ENCODE data around the gene REEP2. TPM values are rescaled to one million over a fixed set of nuclear protein-coding genes. Genes with fewer than 3 reads are reported as not detected.

Gene REEP2
- total RNA-seq, 1 experiment from 2014 or later, result 4.9 TPM

- CTCF ChIA-PET, result no interaction called here
- Histone ChIP-seq H3K9me3 (ENCODE audit: control insufficient read depth in 1 of 2, insufficient read depth in 1 of 2, low read depth in 1 of 2, low read length in 2 of 2) (no peaks in the 10 kb centered on the region), H3K4me1 (ENCODE audit: control insufficient read depth in 1 of 2, insufficient read depth in 2 of 2, low read length in 2 of 2) (no peaks in the 10 kb centered on the region), H3K27me3 (ENCODE audit: insufficient read depth, low read length) (no peaks in the 10 kb centered on the region), H3K4me3 (replicated peaks in 1 of 2; ENCODE audit: low read depth in 1 of 2, low read length in 2 of 2) (no peak overlapping the region), H3K9me2 (ENCODE audit: insufficient read depth) (no peaks in the 10 kb centered on the region), H3K9ac (ENCODE audit: low read length) (no peak overlapping the region), H3K36me3 (ENCODE audit: control insufficient read depth in 1 of 2, insufficient read depth in 2 of 2, low read length in 2 of 2) (peaks cover 17 to 37% of the 10 kb centered on the region in 2 experiments; a peak in 3 of 4 replicates), H3K4me2 (ENCODE audit: low read length) (no peak overlapping the region), H2AFZ (ENCODE audit: low read depth, low read length, poor library complexity, severe bottlenecking) (no peak overlapping the region), H3K27ac (ENCODE audit: low read depth, low read length) (no peak overlapping the region), H3K79me2 (ENCODE audit: insufficient read depth, low read length) (no peaks in the 10 kb centered on the region), H4K20me1 (ENCODE audit: insufficient read depth) (no peaks in the 10 kb centered on the region)
- RAD21 ChIA-PET (ENCODE audit: low non-redundant PET in 1 of 2, low total read pairs in 2 of 2, uncharacterized antibody in 2 of 2, unreplicated experiment in 2 of 2), result no interaction called here
- DNase-seq (ENCODE audit: low read depth, low spot score) (no peak), ATAC-seq (no peak)
- TF ChIP-seq EZH2 (IDR thresholded peaks at IDR 0.05), result no peak
- no peak for TF ChIP-seq ZNF274 (IDR thresholded peaks at IDR 0.05; ENCODE audit: low read depth, low read length)
- no peak for TF ChIP-seq SP1 (IDR thresholded peaks at IDR 0.05; ENCODE audit: low read depth)
- TF ChIP-seq JUND (IDR thresholded peaks at IDR 0.05), result no peak
- POLR2A ChIA-PET, result no interaction called here
- BruUV-seq (replicated peaks), result no TSS peak
- intact Hi-C loops (cut with micrococcal nuclease), result no loop called here
These were observed 46.9 kb upstream of the REEP2 start for GRCh38 chr5:138391859-138392386.

DNA sequence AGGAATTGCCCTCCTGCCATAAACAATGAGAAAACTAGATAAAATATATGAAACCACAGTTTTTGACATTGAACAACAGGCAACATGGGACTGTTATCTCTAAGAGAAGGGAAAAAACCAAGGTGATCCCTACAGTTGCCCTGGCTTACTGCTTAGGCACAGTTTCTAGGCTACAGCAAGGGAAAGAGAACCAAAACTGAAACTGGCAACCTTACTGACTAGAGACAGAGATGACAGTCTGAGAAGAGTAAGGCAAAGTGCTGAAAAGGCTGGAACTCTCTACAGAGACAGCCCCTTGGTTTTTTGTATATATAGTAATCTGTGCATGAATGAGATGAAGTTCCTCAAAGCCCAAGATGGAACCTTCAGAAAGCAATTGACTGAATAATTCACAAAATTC lies 36.2 kb upstream of the REEP2 start:
- DNase-seq (ENCODE audit: low read depth, low spot score) (no peak), ATAC-seq (no peak)
- Histone ChIP-seq H3K4me2 (ENCODE audit: low read length) (no peak overlapping the region), H3K27ac (ENCODE audit: low read depth, low read length) (no peak overlapping the region), H3K4me3 (replicated peaks in 1 of 2; ENCODE audit: low read depth in 1 of 2, low read length in 2 of 2) (no peak overlapping the region), H3K9me2 (ENCODE audit: insufficient read depth) (no peaks in the 10 kb centered on the region), H3K27me3 (ENCODE audit: insufficient read depth, low read length) (no peaks in the 10 kb centered on the region), H3K9me3 (ENCODE audit: control insufficient read depth in 1 of 2, insufficient read depth in 1 of 2, low read depth in 1 of 2, low read length in 2 of 2) (no peaks in the 10 kb centered on the region), H4K20me1 (ENCODE audit: insufficient read depth) (no peaks in the 10 kb centered on the region), H3K4me1 (ENCODE audit: control insufficient read depth in 1 of 2, insufficient read depth in 2 of 2, low read length in 2 of 2) (no peaks in the 10 kb centered on the region), H3K36me3 (ENCODE audit: control insufficient read depth in 1 of 2, insufficient read depth in 2 of 2, low read length in 2 of 2) (peaks cover 15 to 26% of the 10 kb centered on the region in 2 experiments; a peak in 3 of 4 replicates), H2AFZ (ENCODE audit: low read depth, low read length, poor library complexity, severe bottlenecking) (no peak overlapping the region), H3K79me2 (ENCODE audit: insufficient read depth, low read length) (no peaks in the 10 kb centered on the region), H3K9ac (ENCODE audit: low read length) (no peak overlapping the region)
- POLR2A ChIA-PET, result no interaction called here
- intact Hi-C loops (cut with micrococcal nuclease), result no loop called here
- CTCF ChIA-PET, result no interaction called here
- RAD21 ChIA-PET (ENCODE audit: low non-redundant PET in 1 of 2, low total read pairs in 2 of 2, uncharacterized antibody in 2 of 2, unreplicated experiment in 2 of 2), result no interaction called here
- TF ChIP-seq EGR1 (IDR thresholded peaks at IDR 0.05; ENCODE audit: low read depth), result no peak
- no peak for TF ChIP-seq ZNF274 (IDR thresholded peaks at IDR 0.05; ENCODE audit: low read depth, low read length)
- no peak for TF ChIP-seq SIN3A (IDR thresholded peaks at IDR 0.05; ENCODE audit: low read depth)
- no peak for TF ChIP-seq MAX (IDR thresholded peaks at IDR 0.05)
- TF ChIP-seq SRF (IDR thresholded peaks at IDR 0.05; ENCODE audit: low read depth), result no peak
- no peak for TF ChIP-seq POLR2A (IDR thresholded peaks at IDR 0.05; ENCODE audit: borderline replicate concordance, extremely low read depth, insufficient read depth, insufficient read length)
- TF ChIP-seq CBX3 (IDR thresholded peaks at IDR 0.05; ENCODE audit: low read depth), result no peak
- TF ChIP-seq FOSL1 (IDR thresholded peaks at IDR 0.05; ENCODE audit: low read depth), result no peak
- TSS peak; percentile 21 for BruUV-seq (replicated peaks)
